Loucy (cell line): ENCODE results near the gene SIPA1L3.

Experiments used
- CTCF ChIP-seq: fragments of 200-600 bp; sonication (generic); conservative IDR thresholded peaks from 2 replicates; pipeline ENCODE4 v1.5.1; 2014; ENCODE audit warnings: mild to moderate bottlenecking, antibody characterized with exemption, low read length
- EZH2phosphoT487 ChIP-seq: fragments of 200-600 bp; IDR thresholded peaks from 2 replicates; pipeline ENCODE4 v1.6.1; 2018; ENCODE audit warnings: antibody characterized with exemption, mild to moderate bottlenecking, moderate library complexity, borderline replicate concordance

- no peak for TF ChIP-seq CTCF
- TF ChIP-seq EZH2phosphoT487 = no peak
Measured at GRCh38 chr19:38208571-38208970, 301.6 kb downstream of the SIPA1L3 start.
